Fibroblast of skin of left biceps (primary cell): Measurements from ENCODE around the gene ENTHD1.
"Not testable (repeated sequence)": the region's sequence is repeated elsewhere in the genome, so short reads cannot be mapped to it uniquely, and the experiment has no call there.

Source experiments
- DNase-seq, 2 experiments: peaks; one replicate each; pipeline ENCODE4 v3.0.0-alpha.2; 2013; ENCODE audit warnings: low read depth in 2 of 2

ENTHD1 gene

DNA sequence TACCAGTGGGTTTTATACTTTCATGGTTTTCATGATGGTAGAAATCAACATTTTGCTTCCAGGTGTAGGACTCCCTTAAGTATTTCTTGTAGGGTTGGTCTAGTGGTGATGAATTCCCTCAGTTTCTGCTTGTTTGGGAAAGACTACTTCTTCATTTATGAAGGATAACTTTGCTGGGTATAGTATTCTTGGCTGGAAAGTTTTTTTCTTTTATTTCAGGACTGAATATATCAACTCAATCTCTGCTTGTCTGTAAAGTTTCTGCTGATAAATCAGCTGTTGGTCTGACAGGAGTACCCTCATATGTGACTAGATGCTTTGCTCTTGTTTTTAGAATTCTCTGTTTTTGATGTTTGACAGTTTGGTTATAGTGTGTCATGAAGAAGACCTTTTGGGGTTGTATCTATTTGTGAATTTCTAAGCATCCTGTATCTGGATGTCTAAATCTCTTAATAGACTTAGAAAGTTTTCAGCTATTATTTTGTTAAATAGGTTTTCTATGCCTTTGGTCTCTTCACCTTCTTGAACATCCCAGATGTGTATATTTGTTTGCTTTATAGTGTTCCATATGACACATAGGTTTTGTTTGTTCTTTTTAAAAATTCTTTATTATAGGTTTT is 95.9 kb downstream of the ENTHD1 start:
- DNase-seq, result no peak

DNA sequence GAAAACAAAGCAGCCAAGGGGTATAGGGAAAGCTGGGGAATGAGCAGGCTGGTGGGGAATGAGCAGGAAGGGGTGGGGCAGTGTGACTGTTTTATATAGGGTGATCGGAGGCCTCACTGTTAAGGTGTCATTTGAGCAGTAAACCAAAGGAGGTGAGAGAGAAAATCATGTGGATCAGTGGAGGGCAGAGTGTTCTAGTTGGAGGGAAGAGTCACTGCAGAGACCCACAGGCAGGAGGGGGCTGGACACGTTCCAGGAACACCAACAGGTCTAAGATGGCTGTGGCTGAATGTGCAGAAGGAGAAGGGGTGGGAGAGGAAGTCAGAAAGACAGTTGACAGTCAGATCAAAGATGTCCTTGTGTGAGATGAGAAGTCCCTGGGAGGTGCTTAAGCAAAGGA is 103.8 kb downstream of the ENTHD1 start:
- DNase-seq, result no peak

DNA sequence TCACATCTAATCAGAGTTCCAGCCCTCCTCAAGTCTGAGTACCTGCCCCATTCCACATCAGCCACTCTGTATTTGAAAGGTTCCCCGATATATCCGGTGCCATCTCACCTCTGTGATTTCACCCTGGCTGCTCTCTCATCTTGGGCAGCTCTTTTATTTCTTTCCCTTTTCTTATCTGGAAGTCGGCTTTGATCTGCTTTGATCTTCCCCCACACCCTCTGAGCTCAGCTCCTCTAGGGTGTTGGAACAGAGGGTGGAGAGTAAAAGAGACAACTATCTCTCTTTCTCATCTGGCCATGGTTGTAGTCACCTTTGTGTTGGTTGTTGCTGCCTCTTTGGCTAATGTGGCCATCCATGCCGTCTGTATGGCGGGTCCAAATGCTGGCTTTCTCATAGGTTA is 108.3 kb downstream of the ENTHD1 start:
- DNase-seq, result no peak

DNA sequence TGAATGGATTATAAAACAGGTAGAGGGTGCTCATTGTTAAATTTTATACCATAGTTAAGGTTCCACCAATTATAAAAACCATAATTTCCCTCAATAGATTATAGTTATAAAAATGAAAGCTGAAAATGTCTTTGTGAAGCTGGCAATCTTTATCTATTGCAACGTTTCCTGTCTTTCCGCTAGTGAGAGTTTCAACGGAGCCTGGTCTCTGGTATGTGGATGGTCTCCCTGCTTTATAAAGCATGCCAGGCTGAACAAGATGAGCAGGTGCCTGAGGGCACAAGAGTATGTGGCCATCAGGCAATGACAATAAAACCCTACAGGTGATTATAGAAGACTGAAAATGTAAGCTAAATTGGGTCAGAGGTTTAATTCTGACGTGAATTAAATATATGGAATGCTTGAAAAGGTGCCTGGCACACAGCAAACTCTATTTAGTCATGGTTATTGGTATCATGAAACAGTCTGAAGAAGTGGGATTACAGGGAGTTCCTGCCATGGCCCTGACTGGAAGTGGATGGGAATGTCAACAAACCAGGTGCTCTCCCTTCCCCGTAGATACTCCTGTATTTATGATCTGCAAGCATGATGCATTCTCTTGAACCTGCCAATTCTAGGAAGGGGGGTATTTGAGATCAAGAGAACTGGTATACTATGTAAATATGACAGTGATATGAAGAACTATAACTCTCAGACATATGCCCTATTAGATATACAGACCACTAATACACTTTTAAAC is 115.7 kb downstream of the ENTHD1 start:
- DNase-seq, result no peak

DNA sequence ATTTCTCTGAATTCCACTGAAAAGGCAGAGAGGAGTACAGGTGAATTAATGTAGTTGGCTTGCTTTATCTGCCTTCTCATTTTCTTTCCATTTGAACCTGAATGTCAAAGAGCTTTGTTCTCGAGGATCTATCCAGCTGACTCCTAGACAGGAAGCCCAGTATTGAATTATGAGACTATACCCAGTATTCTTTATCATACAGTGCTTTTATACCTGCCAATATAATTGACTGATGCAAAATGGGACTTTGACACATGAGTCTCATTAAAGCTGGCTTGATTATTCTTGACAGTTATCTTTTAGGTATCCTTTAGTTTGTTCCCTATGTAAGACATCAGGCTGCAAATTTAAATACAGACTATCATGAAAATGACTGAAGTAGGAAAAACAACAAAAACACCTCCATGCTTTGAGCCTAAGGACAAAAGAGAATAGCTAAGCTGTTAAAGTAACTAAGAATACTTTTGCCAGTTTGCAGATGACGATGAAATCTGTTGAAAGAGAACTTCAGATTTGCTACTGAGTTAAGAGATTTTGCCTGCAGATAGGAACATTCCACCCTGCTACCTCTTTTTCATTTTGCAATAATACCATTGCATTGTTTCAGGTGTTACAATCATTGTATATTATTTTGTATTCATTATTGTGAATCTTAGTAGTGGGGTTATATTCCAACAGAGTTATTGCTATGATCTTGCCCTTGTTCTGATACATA is 117.1 kb downstream of the ENTHD1 start:
- no peak for DNase-seq

DNA sequence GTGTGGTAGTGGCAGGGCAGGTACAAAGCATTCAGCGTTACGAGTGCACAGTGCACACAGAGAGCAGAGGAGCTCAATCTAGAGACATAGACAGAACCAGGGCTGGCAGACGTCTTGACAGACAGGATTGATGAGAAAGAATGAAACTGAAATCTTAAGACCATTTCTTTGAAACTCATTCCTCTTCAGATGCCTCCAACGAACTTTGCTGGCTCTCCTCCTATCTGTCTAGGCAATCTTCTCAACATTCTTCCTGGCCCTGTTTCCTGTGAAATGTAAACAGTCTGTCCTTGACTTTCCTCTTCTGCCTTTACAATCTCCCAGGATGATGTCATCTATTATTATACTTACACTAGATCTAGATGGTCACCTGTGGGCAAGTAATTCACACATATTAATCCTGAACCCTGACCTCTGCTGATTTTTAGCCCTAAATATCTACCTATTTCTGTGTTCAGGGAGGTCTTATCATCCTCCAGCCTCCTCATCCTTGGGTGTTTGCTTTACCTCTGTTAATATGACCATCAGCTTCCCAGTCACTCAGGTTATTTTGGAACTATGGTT is 119.5 kb downstream of the ENTHD1 start:
- DNase-seq, result no peak

DNA sequence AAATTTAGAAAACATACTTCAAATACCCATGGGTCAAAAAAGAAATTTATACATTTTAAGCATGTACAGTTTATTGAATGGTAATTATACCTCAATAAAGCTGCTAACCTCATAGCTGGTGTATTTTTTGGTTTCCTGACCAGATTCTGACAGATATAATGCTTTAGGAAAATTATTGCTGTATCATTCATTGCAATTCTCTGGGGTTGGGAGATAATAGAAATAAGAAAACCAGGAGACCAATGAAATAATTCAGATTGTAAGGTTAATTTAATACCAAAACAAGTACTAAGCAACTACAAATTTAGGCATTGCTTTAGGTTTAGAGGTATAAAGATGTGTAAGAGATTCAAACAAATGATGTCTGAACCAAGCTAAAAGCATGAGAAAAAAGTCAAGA is 120.1 kb downstream of the ENTHD1 start:
- DNase-seq, result no peak

DNA sequence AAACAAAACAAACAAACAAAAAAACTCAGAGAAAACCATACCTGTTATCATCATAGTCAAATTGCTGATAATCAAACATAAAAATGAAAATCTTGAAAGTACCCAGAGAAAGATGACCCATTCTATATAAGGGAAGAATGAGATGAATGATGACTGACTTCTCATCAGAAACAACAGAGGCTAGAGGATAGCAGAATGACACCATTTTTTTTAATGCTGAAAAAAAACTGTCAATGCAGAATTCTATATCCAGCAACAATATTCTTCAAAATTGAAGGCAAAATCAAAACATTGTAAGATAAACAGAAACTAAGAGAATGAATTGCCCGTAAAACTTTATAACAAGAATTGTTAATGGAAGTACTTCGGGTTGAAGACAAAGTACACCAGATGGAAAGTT is 122.1 kb downstream of the ENTHD1 start:
- DNase-seq, result no peak

DNA sequence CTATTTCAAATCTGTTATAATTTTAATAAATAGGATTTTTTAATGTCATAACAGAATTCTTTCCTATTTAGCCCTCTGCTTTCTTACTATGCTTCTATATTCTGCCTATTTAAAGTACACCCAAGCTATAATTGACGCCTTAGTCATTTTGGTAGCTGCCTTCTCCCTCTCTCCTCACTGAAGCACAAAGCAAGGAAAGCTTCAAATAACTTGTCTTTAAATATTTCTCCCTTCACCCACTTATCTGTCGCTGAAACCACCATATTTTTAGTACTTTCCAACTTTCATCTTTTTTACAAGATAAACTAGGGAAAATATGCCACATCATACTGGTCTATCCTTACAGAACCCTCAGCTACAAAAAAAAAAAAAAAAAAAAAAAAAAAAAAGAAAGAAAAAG is 127.9 kb downstream of the ENTHD1 start:
- DNase-seq, result no peak

DNA sequence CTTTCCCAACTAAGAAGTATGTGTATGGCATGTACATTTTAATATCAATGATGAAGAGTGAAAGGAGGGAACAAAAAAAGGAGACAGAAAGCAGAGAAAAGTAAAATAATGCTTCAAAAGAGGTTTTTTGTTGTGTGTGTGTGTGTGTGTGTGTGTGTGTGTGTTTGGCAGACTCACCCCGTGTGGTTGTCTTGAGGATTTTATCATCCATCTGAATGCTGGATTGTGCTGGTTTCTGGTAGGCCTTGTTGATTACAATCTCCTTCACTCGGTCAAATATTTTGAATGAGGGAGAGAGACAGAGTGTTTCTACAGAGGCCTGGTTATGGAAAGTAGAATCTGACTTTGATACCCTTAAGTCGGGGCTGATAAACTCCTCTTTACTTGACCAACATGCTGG is 128.5 kb downstream of the ENTHD1 start:
- DNase-seq, result no peak

DNA sequence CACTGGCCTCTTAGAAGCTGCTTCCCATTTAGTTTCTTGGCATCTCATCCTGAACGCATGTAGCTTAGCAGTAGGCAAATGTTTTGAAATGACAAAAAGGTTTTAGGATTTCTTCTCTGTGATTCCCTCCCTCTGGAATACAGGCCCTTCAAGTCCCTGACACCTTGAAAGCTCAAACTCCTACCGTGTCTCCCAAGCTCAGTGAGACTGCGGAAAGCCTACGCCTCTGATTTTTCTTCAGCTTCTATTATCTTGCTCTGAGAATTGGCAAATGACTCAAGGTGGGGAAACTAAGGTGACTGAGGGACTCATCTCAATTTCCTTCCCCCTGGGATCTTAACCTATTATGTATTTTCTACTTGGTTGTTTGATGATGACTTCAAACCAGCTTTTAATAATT is 130.3 kb downstream of the ENTHD1 start:
- no peak for DNase-seq

DNA sequence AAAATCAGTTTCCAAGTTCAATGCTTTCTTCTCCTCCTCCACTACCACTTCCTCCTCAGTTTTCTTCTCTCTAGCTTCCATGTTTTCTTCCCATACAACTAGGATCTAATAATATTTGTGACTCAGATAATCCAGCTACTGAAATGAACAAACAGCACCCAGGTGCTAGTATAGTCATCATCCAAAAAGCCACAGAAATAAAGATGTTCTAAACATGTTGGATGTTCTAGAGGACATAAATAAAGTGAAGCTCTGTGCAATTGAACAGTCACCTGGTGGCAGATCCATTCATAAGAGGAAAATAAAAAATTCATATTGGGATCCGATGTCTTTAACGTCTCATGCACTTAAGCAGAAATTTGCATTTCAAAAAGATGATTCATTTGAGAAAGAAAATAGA is 142.8 kb downstream of the ENTHD1 start:
- no peak for DNase-seq

DNA sequence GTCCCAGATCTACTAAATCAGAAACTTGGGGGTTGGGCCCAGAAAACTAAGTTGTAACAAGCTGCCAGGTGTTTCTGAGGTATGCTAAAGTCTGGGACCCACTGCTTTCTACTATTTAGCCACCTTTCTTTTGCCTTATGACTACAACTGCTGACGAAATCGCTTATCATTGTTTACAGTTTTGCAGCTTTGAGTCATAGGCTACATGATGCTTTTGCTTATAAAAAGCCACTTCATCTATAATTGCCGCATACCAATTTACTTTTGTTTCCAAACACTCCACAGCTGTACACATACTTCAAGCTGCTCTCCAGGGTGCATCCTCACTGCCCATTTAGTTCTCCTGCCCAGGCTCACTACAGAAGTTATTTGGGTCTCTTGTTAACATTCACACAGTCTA is 144.7 kb downstream of the ENTHD1 start:
- DNase-seq, result no peak

DNA sequence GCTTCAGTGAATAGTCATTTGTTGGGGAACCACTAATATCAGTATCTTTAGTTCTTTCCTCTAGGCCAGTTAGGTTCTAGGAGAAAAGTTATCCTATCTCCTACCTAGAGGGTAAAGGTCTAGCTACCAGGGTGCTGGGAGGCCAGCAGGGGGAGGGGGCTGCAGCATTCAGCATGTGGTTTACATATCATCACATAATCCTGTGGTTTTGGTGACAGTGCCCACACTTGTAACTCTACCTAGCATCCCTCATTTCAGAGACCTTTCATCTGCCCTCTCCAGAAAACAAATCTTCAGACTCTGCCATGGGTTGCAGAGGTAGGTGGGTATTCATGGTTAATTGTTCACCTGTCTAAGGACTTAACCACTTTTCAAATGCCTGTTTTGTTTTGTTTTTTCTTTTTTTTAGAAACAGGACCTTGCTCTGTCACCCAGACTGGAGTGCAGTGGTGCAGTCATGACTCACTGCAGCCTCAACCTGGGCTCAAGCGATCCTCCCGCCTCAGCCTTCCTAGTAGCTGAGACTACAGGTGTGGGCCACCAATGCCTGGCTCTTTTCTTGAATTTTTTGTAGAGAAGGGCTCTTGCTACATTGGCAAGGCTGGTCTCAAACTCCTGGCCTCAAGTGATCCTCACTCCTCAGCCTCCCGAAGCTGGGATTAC is 146.8 kb downstream of the ENTHD1 start:
- DNase-seq, result no peak

DNA sequence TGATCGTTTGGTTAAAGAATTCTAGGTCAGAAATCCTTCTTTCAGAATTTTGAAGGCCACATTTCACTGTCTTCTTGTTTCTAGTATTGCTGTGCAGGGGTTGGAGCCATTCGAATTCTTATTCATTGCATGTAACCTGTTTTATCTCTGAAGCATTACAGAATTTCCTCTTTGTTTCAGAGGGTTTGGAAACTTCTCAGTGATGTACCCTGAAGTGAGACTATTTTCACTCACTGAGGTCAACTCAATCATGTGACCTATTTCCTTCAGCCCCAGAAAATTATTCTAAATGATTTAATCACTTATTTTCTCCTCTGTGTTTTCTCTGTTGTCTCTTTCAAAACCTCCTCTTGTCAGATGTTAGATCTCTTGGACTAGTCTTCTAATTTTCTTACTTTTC is 147.8 kb downstream of the ENTHD1 start:
- DNase-seq, result no peak

DNA sequence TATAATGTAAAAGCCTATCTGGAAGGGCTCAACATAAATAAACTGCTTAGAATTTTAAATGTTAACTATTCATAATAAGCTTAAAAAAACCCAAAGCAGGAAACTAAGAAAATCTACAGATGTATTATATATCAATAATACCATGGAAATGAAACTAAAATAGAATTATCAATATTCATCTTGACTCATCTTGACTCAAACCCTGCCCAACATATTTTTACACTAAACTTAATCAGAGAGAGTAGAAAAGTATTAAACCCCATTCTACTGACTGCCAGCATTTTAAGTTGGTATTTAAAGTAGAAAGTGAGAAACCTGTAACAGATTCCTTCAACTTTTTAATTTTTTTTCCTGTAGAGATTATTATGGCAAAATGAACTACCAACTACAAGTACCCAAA is 149.2 kb downstream of the ENTHD1 start:
- DNase-seq, result no peak

DNA sequence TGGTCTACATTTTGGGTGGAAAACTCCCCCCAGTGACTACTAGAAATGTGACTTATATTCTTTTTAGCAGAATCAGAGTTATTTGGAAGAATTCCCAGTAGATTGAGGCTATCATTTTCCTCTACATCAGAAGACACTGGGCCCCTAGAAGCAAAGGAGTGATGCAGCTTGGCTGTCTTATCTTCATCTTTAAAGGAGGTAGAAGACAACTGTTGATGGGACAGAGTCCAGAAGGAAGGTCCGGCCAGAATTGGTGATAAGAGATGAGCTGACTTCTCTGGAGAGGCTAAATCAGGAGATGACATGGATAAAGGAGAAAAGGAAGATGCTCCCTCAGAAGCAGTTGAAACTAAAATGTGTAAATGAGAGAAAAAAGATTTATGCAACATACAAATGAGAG is 149.6 kb downstream of the ENTHD1 start:
- no peak for DNase-seq

DNA sequence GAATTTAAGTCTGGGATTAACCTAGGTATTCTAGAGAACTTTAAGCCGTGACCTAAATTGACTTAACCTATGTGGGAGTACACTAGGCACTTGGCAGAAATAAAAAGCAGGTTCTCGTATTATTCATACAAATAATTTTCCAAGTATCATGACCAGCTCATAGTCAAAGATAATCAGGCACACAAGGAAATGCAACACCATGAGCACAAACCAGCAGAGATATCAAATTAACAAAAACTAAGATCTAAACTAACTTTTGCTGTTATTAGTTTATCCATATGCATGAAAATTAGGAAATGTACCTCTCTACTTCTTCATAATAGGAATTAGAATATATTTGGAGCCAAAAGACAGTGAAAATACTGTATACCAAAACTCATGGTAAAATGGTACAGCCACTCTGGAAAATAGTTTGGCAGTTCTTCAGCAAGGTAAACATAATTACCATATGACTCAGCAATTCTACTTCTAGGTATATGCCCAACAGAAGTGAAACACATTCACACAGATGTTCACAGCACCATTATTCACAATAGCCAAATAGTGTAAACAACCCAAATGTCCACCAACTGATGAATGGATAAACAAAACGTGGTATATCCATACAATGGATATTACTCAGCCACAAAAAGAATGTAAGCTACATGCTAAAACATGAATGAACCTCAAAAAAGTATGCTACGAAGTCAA is 154.1 kb downstream of the ENTHD1 start:
- no peak for DNase-seq

DNA sequence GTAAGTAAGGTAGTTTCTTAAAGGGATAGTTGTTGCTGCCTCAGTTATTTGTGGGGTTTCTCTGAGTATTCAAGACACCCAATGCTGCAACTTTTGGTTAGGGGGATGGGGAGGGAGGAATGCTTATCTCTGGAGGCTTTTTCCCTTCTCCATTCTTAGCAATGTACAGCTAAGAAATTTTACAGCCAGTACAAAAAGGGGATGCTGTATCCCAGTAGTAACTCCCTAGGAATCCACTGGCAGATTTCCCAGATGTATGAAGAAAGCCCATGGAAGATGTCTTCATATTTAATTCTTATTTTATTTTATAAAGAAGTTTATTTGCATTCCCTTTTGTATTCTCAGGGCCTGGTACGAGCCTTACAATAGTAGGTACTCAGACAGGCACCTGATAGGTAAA is 154.8 kb downstream of the ENTHD1 start:
- peak; percentile 42 to 53 for DNase-seq

DNA sequence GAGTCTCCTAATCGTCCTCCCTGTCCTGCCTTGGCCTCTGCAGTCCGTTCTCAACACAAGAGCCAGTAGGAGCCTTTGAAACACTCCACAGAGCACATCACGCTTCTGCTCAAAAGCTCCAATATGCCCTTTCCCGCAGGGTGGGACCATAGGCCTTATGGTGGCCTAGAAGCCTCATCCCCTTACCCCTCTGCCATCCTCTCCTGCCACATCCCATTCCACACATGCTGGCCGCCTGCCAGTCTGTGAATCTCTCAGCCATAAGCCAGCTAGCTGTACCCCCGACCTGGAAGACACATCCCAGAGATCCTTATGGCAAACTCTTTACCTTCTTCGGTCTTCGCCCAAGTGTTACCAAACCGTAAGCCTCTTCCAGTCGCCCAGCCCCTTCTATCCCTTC is 157.8 kb downstream of the ENTHD1 start:
- no peak for DNase-seq

DNA sequence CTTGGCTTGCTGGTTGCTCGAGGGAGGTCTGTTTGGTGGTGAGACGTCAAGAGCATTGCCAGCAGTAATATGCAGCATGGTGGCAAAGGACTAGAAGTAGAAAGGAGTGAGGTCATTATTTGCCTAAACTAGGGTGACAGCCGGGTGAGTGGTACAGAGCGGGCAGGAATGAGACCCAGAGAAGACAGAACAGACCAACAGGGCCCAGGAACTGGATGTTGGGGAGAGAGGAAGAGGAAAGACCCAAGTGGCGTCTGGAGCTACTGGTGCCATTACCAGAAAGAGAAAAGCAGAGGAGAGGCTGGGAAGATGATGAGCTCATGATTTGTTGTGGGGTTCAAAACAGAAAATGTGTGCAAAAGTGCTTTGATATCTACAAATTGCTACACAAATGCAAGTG is 158.7 kb downstream of the ENTHD1 start:
- DNase-seq, result no peak

DNA sequence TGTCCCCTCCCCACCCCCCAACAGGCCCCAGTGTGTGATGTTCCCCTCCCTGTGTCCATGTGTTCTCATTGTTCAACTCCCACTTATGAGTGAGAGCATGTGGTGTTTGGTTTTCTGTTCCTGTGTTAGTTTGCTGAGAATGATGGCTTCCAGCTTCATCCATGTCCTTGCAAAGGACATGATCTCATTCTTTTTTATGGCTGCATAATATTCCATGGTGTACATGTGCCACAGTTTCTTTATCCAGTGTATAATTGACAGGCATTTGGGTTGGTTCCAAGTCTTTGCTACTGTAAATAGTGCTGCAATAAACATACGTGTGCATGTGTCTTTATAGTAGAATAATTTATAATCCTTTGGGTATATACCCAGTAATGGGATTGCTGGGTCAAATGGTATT is 159.5 kb downstream of the ENTHD1 start:
- DNase-seq, result not testable (repeated sequence)
